K562 treated with DMSO at 1 percent for 12 hours (cell line): ENCODE data around the gene ALOX15. TPM values are rescaled to one million over a fixed set of nuclear protein-coding genes. Genes with fewer than 3 reads are reported as not detected.

Experiments used
- total RNA-seq: library from RNA; unstranded; fragments of 300-600 nt; gene quantifications from 2 replicates; pipeline ENCODE4 v1.2.3, GENCODE V29; 2022; ENCODE audit not compliant: insufficient read depth

ALOX15 gene, protein sequence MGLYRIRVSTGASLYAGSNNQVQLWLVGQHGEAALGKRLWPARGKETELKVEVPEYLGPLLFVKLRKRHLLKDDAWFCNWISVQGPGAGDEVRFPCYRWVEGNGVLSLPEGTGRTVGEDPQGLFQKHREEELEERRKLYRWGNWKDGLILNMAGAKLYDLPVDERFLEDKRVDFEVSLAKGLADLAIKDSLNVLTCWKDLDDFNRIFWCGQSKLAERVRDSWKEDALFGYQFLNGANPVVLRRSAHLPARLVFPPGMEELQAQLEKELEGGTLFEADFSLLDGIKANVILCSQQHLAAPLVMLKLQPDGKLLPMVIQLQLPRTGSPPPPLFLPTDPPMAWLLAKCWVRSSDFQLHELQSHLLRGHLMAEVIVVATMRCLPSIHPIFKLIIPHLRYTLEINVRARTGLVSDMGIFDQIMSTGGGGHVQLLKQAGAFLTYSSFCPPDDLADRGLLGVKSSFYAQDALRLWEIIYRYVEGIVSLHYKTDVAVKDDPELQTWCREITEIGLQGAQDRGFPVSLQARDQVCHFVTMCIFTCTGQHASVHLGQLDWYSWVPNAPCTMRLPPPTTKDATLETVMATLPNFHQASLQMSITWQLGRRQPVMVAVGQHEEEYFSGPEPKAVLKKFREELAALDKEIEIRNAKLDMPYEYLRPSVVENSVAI
- not detected in 2 replicates for total RNA-seq

DNA sequence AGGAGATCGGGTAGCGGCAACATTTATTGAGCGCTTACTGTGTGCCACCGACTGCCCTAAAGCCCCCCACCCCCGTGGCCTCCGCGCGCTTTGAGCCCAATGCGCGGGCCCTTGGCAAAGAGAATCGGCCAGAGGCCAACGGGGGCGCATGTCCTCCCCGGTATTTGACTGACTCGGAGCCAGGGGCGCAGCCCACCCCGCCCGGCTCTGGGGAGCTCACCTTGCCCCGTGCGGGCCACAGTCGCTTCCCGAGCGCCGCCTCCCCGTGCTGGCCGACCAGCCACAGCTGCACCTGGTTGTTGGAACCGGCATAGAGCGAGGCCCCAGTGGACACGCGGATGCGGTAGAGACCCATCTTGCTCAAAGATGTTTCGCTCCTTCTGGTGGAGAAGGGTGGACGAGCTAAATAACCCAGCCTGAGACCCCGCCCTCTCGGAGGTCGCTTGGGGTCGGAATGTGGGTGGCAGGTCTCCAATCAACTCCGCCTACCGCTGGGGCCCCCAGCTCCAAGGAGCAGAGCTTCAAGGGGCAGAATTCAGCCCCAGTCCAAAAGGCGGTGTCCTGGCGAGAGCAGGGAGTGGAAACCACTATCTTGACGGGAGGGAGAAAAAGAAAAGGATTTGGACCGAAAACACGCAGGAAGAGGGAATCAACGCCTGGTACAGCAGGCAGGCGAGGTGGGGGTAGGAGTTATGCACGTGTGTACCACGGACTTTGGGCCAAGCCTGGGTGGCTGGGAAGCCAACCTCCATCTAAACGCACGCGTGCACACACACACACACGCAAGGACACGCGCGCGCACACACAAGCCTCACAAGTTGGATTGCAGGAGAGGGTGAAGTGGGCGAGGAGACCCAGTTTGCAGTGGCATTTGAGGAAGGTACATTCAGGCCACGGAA lies at the start of gene ALOX15:
ALOX15 (minus strand) TSS at position 382 of the 899 bp plus-strand sequence; CDS start at position 355, 27 bp downstream.

DNA sequence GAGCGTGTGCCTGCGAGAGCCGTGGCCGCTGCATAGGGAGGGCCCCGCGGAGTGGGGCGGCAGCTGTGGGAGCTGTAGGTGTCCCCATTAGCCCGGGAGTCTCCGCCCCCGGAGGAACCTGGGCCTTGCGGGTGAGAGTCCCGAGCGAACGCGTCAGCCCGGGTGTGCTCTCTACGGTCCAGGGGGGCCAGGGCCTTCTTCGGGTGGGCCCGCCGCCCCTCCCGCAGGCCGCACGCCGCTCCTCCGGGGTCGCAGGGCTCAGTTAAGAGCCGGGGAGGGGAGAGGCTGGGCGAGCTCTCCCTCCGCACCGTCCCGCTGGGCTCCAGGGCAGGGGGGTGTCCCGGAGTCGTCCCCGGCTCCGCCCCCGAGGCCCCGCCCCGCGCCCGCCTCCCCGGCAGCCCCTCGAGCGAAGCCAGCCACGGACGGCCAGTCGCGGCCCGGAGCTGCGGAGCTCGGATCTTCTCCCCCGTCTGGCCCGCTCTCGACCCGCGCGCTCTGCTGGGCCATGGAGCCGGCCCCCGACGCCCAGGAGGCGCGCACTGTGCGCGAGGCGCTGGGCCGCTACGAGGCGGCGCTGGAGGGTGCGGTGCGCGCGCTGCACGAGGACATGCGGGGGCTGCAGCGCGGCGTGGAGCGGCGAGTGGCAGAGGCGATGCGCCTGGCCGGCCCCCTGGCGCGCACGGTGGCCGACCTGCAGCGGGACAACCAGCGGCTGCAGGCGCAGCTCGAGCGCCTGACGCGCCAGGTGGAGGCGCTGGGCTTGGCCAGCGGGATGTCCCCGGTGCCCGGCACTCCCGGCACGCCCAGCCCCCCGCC lies 57.2 kb downstream of the ALOX15 start, which contains the start of gene SMTNL2:
SMTNL2 (plus strand) TSS at position 429 of the 816 bp plus-strand sequence; CDS start at position 506, 77 bp downstream.

Other genes with a start within 250 kb of the ALOX15 start
- not detected in 2 replicates for gene SPNS3, start 207.7 kb downstream of the ALOX15 start, total RNA-seq
- gene SPNS2, start 142.8 kb downstream of the ALOX15 start, total RNA-seq = not detected in 2 replicates
- gene MYBBP1A, start 86.3 kb downstream of the ALOX15 start, total RNA-seq = 3.9 and 14.4 TPM in 2 replicates
- gene GGT6, start 81.1 kb downstream of the ALOX15 start, total RNA-seq = not detected in 2 replicates
- gene SMTNL2, start 57.1 kb downstream of the ALOX15 start, total RNA-seq = not detected in 2 replicates
- 27.5 and 53.1 TPM in 2 replicates for gene PELP1, start 62.5 kb upstream of the ALOX15 start, total RNA-seq
- 16.6 and 23.4 TPM in 2 replicates for gene ARRB2, start 69.0 kb upstream of the ALOX15 start, total RNA-seq
- 6.8 and 7.9 TPM in 2 replicates for gene MED11, start 89.8 kb upstream of the ALOX15 start, total RNA-seq
- gene ZMYND15, start 98.2 kb upstream of the ALOX15 start, total RNA-seq = not detected in 2 replicates
- gene CXCL16, start 98.2 kb upstream of the ALOX15 start, total RNA-seq = 0.85 TPM in 1 of 2 replicates, not detected in the other
- gene TM4SF5, start 130.2 kb upstream of the ALOX15 start, total RNA-seq = not detected in 2 replicates
- gene VMO1, start 144.7 kb upstream of the ALOX15 start, total RNA-seq = not detected in 2 replicates
- gene GLTPD2, start 147.3 kb upstream of the ALOX15 start, total RNA-seq = 1.0 and 1.7 TPM in 2 replicates
- gene PSMB6, start 154.5 kb upstream of the ALOX15 start, total RNA-seq = 171 and 204 TPM in 2 replicates
- 10.0 and 10.2 TPM in 2 replicates for gene PLD2, start 165.5 kb upstream of the ALOX15 start, total RNA-seq
- 11.8 and 28.5 TPM in 2 replicates for gene MINK1, start 191.7 kb upstream of the ALOX15 start, total RNA-seq